Activated effector memory CD4-positive, alpha-beta T cell treated with anti-CD3 and anti-CD28 coated beads, Interleukin-2, amount 50 U/mL, for 16 hours (primary cell): ENCODE data around the gene MTARC2.

ENCODE experiments used
- DNase-seq: peaks from one replicate; pipeline ENCODE4 v3.0.0-alpha.2; 2020

Gene MTARC2

GRCh38 chr1:220833436-220833835 is 85.3 kb downstream of the MTARC2 start:
- no peak for DNase-seq
